GM23338 (cell line): ENCODE measurements around the gene GRK5. TPM values are rescaled to one million over a fixed set of nuclear protein-coding genes. Genes with fewer than 3 reads are reported as not detected.

ENCODE experiments used
- ATAC-seq: fragments of 200-7000 bp; cut with Tn5 transposase; 3 replicates; pipeline ENCODE4 v1.9.1; 2020
- DNase-seq: peaks from one replicate; pipeline ENCODE4 v3.0.0-alpha.2; 2015; ENCODE audit warnings: low spot score
- H2AFZ ChIP-seq: fragments of 200-600 bp; sonication (generic); 2 replicates; pipeline ENCODE4 v1.8.0; 2016; ENCODE audit warnings: antibody characterized with exemption, mild to moderate bottlenecking, moderate library complexity
- H3F3A ChIP-seq: fragments of 200-600 bp; sonication (generic); replicated peaks from 2 replicates; pipeline ENCODE4 v1.8.0; 2017; ENCODE audit warnings: antibody characterized with exemption, mixed run types, low read depth
- H3K27ac ChIP-seq: fragments of 200-600 bp; sonication (generic); 2 replicates; pipeline ENCODE4 v1.6.1; 2016; ENCODE audit warnings: low read depth
- H3K27me3 ChIP-seq: fragments of 200-600 bp; sonication (generic); 2 replicates; pipeline ENCODE4 v1.8.0; 2016; ENCODE audit warnings: mild to moderate bottlenecking, mixed run types, moderate library complexity; ENCODE audit not compliant: insufficient read depth
- H3K36me3 ChIP-seq: fragments of 200-600 bp; sonication (generic); 2 replicates; pipeline ENCODE4 v1.8.0; 2016; ENCODE audit warnings: mild to moderate bottlenecking; ENCODE audit not compliant: insufficient read depth
- H3K4me1 ChIP-seq: fragments of 200-600 bp; sonication (generic); 2 replicates; pipeline ENCODE4 v1.8.0; 2016; ENCODE audit warnings: mild to moderate bottlenecking, moderate library complexity; ENCODE audit not compliant: insufficient read depth
- H3K4me2 ChIP-seq: fragments of 200-600 bp; sonication (generic); 2 replicates; pipeline ENCODE4 v1.7.1; 2017; ENCODE audit warnings: mixed run types
- H3K4me3 ChIP-seq: fragments of 200-600 bp; sonication (generic); 2 replicates; pipeline ENCODE4 v1.6.1; 2016; ENCODE audit warnings: mixed run types
- H3K79me2 ChIP-seq: fragments of 200-600 bp; sonication (generic); replicated peaks from 2 replicates; pipeline ENCODE4 v1.8.0; 2017; ENCODE audit warnings: mild to moderate bottlenecking; ENCODE audit not compliant: insufficient read depth
- H3K9me2 ChIP-seq: fragments of 200-600 bp; sonication (generic); 2 replicates; pipeline ENCODE4 v1.8.0; 2017; ENCODE audit not compliant: insufficient read depth
- H4K20me1 ChIP-seq: fragments of 200-600 bp; sonication (generic); replicated peaks from 2 replicates; pipeline ENCODE4 v1.8.0; 2017; ENCODE audit warnings: mild to moderate bottlenecking; ENCODE audit not compliant: insufficient read depth
- H3K27ac Mint-ChIP-seq: 2 replicates; pipeline ENCODE4 v1.8.0; 2020; ENCODE audit warnings: inconsistent platforms, mild to moderate bottlenecking, moderate library complexity, mixed read lengths
- H3K27me3 Mint-ChIP-seq: 3 replicates; pipeline ENCODE4 v1.8.0; 2022; ENCODE audit warnings: low read depth, mild to moderate bottlenecking, moderate library complexity, mixed read lengths, inconsistent platforms; ENCODE audit not compliant: insufficient read depth, poor library complexity
- H3K36me3 Mint-ChIP-seq: 3 replicates; pipeline ENCODE4 v1.8.0; 2021; ENCODE audit warnings: low read depth, mild to moderate bottlenecking, inconsistent platforms, moderate library complexity, mixed read lengths
- H3K4me1 Mint-ChIP-seq: 3 replicates; pipeline ENCODE4 v1.8.0; 2020; ENCODE audit warnings: mild to moderate bottlenecking, inconsistent platforms, mixed read lengths
- H3K4me3 Mint-ChIP-seq: 3 replicates; pipeline ENCODE4 v1.8.0; 2021; ENCODE audit warnings: moderate library complexity, mild to moderate bottlenecking, inconsistent platforms, mixed read lengths
- H3K9me3 Mint-ChIP-seq: 3 replicates; pipeline ENCODE4 v1.8.0; 2020; ENCODE audit warnings: moderate library complexity, mild to moderate bottlenecking, inconsistent platforms, mixed read lengths
- CREB1 ChIP-seq: fragments of 250-450 bp; sonication (Bioruptor Pico); IDR thresholded peaks from 2 replicates; pipeline ENCODE4 v1.5.0; 2020; ENCODE audit warnings: low read depth, mild to moderate bottlenecking, moderate library complexity
- EZH2 ChIP-seq: fragments of 200-600 bp; sonication (generic); IDR thresholded peaks from one replicate; pipeline ENCODE4 v1.8.0; 2017; ENCODE audit warnings: antibody characterized with exemption, mild to moderate bottlenecking, low read depth; ENCODE audit not compliant: unreplicated experiment
- EZH2phosphoT487 ChIP-seq: fragments of 200-600 bp; sonication (generic); IDR thresholded peaks from one replicate; pipeline ENCODE4 v1.8.1; 2018; ENCODE audit warnings: antibody characterized with exemption; ENCODE audit not compliant: unreplicated experiment
- JUNB ChIP-seq: IDR thresholded peaks from one replicate; pipeline ENCODE4 v1.6.1; 2016; ENCODE audit warnings: antibody characterized with exemption; ENCODE audit not compliant: unreplicated experiment
- NANOG ChIP-seq: IDR thresholded peaks from 2 replicates; pipeline ENCODE4 v1.6.1; 2016; ENCODE audit warnings: antibody characterized with exemption, borderline replicate concordance
- POLR2AphosphoS5 ChIP-seq: IDR thresholded peaks from 2 replicates; pipeline ENCODE4 v1.6.1; 2016; ENCODE audit warnings: antibody characterized with exemption, low read depth
- REST ChIP-seq: IDR thresholded peaks from one replicate; pipeline ENCODE4 v1.6.1; 2018; ENCODE audit warnings: antibody characterized with exemption; ENCODE audit not compliant: unreplicated experiment
- STAT1 ChIP-seq: IDR thresholded peaks from one replicate; pipeline ENCODE4 v1.6.1; 2016; ENCODE audit warnings: antibody characterized with exemption; ENCODE audit not compliant: unreplicated experiment
- ZNF114 ChIP-seq: fragments of 250-450 bp; sonication (Bioruptor Pico); IDR thresholded peaks from 2 replicates; pipeline ENCODE4 v1.5.0; 2020; ENCODE audit warnings: mild to moderate bottlenecking, moderate library complexity
- ZNF331 ChIP-seq: fragments of 250-450 bp; sonication (Bioruptor Pico); IDR thresholded peaks from 2 replicates; pipeline ENCODE4 v1.5.0; 2020; ENCODE audit warnings: low read depth, mild to moderate bottlenecking, moderate library complexity
- ZNF462 ChIP-seq: fragments of 250-450 bp; sonication (Bioruptor Pico); IDR thresholded peaks from 2 replicates; pipeline ENCODE4 v1.5.0; 2020; ENCODE audit warnings: mild to moderate bottlenecking, moderate library complexity
- polyA plus RNA-seq: library from polyadenylated mRNA; unstranded; fragments of >200 nt; fragmentation: Nextera tagmentation; extraction: Ambion mirVana; gene quantifications from 2 replicates; pipeline ENCODE4 v1.2.1, GENCODE V29; 2016
- total RNA-seq: library from RNA; depleted of rRNA; stranded (reverse); fragments of >200 nt; shearing (Covaris generic); gene quantifications from 2 replicates; pipeline ENCODE4 v1.2.3, GENCODE V29; 2014

Gene GRK5
- total and polyA plus RNA-seq, 2 experiments from 2014 or later, result 0.53 to 2.0 TPM

- Mint-ChIP-seq H3K36me3 (no peaks in the 10 kb centered on the region), H3K9me3 (no peaks in the 10 kb centered on the region), H3K4me3 (no peak overlapping the region), H3K27ac (no peak overlapping the region), H3K4me1 (peaks cover 11% of the 10 kb centered on the region; the same call in 2 of the 3 replicates), H3K27me3 (peaks cover 42% of the 10 kb centered on the region)
- DNase-seq, result no peak
- no peak for TF ChIP-seq STAT1
- no peak for TF ChIP-seq EZH2
- TF ChIP-seq REST, result no peak
- TF ChIP-seq JUNB, result no peak
- TF ChIP-seq NANOG, result no peak
- TF ChIP-seq POLR2AphosphoS5, result no peak
- TF ChIP-seq EZH2phosphoT487, result no peak
- Histone ChIP-seq H2AFZ (no peak overlapping the region), H3K4me1 (peaks cover 6% of the 10 kb centered on the region; the same call in 1 of the 2 replicates), H3F3A (no peaks in the 10 kb centered on the region), H3K9me2 (no peaks in the 10 kb centered on the region), H3K36me3 (no peaks in the 10 kb centered on the region), H3K79me2 (no peaks in the 10 kb centered on the region), H3K27me3 (peaks cover 22% of the 10 kb centered on the region), H3K4me2 (no peak overlapping the region), H3K4me3 (no peak overlapping the region), H3K27ac (no peak overlapping the region), H4K20me1 (no peaks in the 10 kb centered on the region)
- no peak for ATAC-seq
Measured at GRCh38 chr10:119483001-119483400, 275.6 kb downstream of the GRK5 start.

DNA sequence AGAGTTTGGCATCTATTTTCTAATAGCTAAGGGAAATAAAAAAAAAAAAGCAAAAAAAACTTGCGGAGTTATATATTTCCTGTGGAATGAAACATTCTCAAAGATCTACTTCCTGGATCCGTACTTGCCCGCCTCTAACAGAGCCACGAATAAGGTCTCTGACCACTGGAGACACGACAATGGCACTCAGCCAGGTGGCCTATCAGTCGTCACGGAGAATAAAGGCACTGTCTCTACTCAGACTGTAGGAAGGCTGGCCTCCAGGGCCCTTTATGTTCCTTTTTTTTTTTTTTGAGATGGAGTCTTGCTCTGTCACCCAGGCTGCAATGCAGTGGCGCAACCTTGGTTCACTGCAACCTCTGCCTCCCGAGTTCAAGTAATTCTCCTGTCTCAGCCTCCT, 276.5 kb downstream of the GRK5 start:
- Histone ChIP-seq H3K27me3 (peaks cover 13% of the 10 kb centered on the region), H3K27ac (no peak overlapping the region), H2AFZ (no peak overlapping the region), H3K9me2 (no peaks in the 10 kb centered on the region), H3F3A (no peaks in the 10 kb centered on the region), H3K4me2 (no peak overlapping the region), H3K79me2 (no peaks in the 10 kb centered on the region), H4K20me1 (no peaks in the 10 kb centered on the region), H3K36me3 (no peaks in the 10 kb centered on the region), H3K4me1 (peaks cover 4% of the 10 kb centered on the region; the same call in 1 of the 2 replicates), H3K4me3 (no peak overlapping the region)
- Mint-ChIP-seq H3K27ac (no peak overlapping the region), H3K4me1 (peaks cover 10% of the 10 kb centered on the region; the same call in 2 of the 3 replicates), H3K27me3 (peaks cover 35% of the 10 kb centered on the region), H3K36me3 (no peaks in the 10 kb centered on the region), H3K9me3 (no peaks in the 10 kb centered on the region), H3K4me3 (no peak overlapping the region)
- DNase-seq (no peak), ATAC-seq (no peak)
- TF ChIP-seq JUNB, result no peak
- no peak for TF ChIP-seq ZNF331 (CRISPR knock-in tag)
- TF ChIP-seq CREB1 (CRISPR knock-in tag), result no peak
- no peak for TF ChIP-seq ZNF114 (CRISPR knock-in tag)
- TF ChIP-seq STAT1, result no peak
- no peak for TF ChIP-seq ZNF462
- TF ChIP-seq POLR2AphosphoS5, result no peak
